Stimulated activated CD4-positive, alpha-beta T cell treated with anti-CD3 and anti-CD28 coated beads, Interleukin-12 subunit alpha, Interleukin-12 subunit beta, amount 100 ng/mL, for 24 hours (primary cell): ENCODE data around the gene PARS2.
A peak's percentile ranks its signal among the peaks of the same experiment; 100 is the strongest.
"Not testable (repeated sequence)": the region's sequence is repeated elsewhere in the genome, so short reads cannot be mapped to it uniquely, and the experiment has no call there.

Source experiments
- DNase-seq, 2 experiments: peaks; one replicate each; pipeline ENCODE4 v3.0.0-alpha.2; 2020; ENCODE audit warnings: low read depth in 2 of 2

PARS2 gene

DNA sequence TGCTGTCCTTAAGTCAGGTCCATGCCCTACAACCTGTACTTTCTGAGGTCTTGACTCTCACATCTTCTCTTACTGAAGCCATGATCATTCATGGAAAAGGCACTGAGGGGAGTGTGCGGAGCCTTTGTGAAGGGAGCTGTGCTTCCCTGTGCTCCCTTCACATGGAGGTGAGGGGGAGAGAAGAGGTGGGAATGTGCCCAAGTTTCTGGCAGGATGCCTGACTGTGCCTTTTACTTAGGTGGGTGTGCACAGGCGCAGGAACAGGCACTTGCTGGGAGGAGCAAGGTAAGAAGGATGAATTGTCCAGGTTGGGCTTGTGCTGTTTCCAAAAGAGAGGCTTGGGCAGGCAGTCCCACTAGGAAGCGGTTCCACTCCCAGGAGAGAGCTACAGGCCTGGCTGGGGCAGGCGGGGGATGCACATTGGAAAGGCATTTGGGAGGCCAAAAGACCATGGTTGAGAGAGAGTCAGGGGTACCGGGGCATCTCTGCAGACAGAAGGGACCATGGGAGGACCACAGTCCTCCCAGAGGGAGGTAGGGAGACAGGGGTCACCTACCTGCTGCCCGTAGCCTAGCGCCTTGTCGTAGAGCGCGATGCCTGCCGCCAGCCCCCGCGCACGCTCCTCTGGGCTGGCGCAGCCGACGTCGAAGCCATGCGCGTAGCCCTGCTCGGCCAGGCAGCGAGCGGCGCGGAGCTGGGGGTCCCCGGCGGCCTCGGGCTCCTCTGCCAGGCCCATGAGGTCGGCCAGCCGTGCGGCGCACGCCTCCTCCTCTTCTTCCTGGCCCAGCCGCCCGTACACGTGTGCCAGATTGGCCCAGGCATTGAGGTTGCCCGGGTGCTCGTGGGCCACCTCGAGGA lies 35.9 kb upstream of the PARS2 start:
- no peak for DNase-seq

DNA sequence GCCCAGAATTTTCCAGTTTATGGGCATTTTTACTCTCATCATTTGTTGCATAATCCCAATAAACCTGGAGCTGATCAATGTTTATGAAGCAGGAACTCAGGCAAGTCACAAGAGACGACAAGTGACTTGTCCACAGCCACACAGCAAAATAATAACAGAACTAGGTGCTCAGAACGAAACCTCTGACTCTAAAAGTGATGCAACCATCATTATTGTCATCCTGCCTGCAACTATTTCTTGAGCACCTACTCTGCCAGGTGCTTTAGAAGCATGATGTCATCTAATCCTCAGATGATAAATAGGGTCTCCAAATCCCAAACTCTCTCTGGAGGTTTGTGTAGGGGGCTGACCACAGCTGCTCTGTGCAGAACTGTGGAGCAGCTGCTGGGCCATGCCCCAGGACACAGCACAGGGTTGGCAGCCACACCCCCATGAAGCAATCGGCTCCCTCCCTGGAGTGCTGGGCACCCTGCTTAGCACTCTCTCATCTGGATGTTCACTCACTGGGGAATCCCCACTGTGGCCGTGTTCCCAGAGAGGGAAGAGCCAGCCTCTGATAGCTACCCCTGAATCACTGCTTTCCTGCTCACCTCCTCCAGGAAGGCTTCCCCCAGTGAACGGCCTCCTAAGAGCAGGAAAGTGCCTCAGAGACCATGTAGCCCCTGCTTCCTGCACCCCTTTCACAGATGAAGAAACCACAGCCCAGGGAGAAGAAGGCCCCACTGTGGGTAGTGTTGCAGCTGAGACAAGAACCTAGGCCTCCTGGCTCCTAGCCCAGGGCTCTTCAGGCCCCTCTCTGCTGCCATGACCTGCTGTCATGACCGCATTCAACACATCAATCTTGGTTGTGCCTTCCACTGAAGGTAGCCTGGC lies 34.7 kb upstream of the PARS2 start:
- DNase-seq, result peak; percentile 13 to 24

- DNase-seq, result no peak
Measured at GRCh38 chr1:54798206-54798605, 33.9 kb upstream of the PARS2 start.

DNA sequence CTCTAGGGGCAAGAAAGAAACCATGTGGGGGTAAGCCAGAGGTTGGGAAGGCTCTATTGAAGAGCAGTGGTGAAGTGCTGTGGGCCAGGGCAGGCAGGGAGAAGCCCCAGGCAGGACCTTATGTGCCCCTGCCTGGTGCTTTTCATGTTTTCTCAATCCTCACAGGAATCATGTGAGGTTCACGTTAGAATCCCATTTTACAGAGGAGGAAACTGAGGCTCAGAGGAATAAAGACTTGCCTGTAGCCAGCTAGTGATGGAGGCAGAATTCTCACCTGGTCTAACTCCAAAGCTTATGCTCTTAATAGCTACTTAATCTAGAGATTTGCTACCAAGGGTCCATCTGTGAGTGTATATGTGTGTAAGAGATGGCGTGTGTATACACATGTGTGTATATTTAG lies 32.6 kb upstream of the PARS2 start:
- DNase-seq, result no peak

GRCh38 chr1:54795841-54796468 lies 31.6 kb upstream of the PARS2 start:
- DNase-seq, result no peak

- no peak for DNase-seq
Measured at GRCh38 chr1:54795356-54795665, 31.0 kb upstream of the PARS2 start.

DNA sequence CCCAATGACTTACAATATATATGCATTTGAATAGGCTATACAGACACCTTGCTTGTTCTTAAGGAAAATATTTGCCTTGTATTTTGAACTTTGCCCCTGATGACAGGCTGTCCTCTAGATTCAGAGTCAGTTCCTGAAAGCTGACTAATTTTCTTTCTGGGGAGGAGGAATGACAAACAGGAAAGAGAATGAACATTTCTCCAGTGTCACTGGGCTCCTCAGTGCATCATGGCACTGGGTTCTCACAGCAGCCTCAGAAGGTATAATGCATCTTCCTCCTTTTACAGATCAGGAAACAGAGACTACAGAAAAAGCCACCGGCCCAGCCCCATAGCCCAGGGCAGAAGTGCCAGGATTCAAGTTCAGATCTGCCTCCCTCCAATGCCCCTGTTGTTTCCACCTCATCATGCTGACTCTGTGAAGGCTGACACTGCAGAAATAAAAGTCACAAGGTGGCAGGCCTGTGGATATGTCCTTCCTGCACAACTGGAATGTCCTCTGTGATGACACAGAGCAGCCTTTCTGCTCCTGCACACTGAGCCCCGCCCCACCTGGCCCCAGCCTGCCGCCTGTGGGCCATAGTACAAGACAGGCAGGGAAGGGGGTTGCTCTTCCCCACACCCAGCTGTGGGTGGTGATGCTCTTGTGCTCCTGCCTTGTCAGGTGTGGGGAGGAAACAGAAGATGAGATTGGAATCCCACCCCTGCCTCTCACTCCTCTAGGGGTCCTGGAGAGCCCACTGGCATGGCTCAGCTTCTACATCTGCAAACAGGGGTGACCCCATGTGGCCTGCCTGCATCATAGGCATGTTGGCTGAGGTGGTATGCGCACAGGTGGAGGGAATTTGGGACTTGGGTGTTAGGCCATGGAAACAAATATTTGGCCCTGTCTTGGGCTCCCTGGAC lies 30.4 kb upstream of the PARS2 start:
- DNase-seq, result no peak

GRCh38 chr1:54792686-54793282 lies 28.5 kb upstream of the PARS2 start:
- DNase-seq, result no peak

DNA sequence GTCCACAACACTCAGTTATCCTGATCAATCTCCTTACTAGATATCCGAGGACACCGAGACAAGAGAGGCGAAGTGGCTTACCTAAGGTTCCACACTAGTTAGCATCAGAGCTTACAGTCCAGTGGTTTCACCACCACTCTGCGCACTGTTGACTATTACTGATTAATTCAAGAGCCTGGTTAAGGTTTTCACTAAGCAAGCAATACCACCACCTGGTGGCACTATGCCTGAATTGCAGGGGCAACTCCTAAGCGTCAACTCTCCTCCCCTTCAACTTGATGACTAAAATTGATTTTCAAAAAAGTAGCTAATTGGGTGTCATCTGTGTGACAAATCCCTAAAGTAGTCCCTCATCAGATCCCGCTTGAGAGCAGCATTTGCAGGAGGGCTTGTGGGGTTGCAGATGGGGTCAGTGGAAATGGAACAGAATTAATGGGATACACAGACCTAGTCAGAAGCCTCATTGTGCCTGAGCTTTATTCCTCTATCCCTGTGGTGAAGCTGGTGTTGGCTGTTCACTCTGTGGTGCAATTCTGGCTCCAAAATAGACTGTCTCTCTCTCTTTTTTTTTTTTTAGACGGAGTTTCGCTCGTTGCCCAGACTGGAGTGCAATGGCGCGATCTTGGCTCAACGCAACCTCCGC lies 27.7 kb upstream of the PARS2 start:
- DNase-seq, result peak; percentile 24 to 72

GRCh38 chr1:54788459-54788858 lies 24.1 kb upstream of the PARS2 start:
- no peak for DNase-seq

- no peak for DNase-seq
Measured at GRCh38 chr1:54787604-54788003, 23.3 kb upstream of the PARS2 start.

- DNase-seq, result no peak
Measured at GRCh38 chr1:54786778-54787177, 22.5 kb upstream of the PARS2 start.

DNA sequence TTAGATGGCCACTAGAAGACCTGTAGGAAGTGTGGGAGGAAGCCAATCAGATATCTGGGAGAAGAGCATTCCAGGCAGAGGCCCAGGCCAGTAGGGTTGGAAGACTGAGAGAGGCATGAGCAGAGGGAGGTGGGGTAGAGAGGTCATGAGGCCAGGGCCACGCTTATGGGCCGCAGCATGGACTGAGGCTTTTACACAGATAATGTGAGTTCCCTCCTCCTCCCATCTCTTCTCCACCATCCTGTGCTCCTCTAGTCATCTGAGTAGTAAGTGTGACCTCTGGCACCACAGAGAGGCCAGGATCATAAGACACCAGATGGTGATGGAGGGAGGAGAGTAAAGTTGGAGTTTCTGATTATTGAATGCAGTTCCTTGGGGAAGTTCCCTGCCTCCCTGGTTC lies 19.7 kb upstream of the PARS2 start:
- no peak for DNase-seq

GRCh38 chr1:54782588-54782987 lies 18.3 kb upstream of the PARS2 start:
- no peak for DNase-seq

GRCh38 chr1:54782156-54782555 lies 17.8 kb upstream of the PARS2 start:
- no peak for DNase-seq

DNA sequence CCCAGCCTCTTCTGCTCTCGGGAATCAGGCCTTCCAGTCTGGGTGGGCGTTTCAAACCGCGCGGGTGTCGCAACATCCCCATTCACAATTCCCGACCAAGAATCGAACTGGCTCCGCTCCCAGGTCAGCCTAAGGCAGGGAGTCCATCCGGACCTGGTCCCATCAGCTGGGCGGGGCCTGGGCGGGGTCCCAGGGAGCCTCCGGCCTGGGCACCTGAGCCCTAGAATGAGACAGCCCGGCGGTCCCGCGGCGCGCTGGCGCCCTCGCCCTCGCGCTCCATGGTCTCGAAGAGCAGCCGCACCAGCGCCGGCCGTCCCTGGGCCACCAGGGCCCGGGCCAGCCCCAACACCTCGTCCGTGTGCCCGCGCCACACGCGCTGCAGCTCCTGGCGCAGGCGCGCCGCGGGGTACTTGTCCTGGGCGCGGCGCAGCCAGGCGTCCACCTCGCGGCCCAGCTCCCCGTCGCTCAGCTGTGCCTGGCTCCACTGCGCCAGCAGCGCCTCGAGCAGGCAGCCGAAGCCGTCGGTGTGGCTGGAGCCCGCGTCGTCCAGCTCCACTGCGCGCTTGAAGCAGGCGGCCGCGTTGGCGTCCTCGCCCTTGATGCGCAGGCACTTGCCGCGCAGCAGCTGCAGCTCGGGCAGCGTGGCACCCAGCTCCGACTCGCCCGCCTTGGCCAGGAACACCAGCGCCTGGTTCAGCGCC lies 16.9 kb upstream of the PARS2 start:
- DNase-seq, result no peak

DNA sequence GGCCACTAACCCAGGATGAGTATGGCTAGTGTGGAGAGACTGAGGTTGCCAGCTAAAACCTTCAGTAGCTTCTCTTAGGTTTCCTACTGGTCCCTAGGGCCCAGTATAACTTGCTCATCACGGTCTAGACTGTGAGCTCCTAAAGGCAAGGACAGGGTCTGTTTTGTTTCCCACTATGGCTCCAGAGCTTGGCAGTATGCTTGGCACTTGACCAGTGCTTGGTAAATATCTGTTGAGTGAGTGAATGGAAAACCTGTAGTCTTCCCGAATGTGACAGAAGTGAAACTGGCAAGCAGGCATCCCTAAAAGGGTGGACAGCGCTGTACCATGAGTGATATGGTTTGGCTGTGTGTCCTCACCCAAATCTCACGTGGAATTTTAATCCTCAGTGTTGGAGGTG lies 13.1 kb upstream of the PARS2 start:
- DNase-seq, result no peak

- no peak for DNase-seq
Measured at GRCh38 chr1:54777011-54777410, 12.7 kb upstream of the PARS2 start.

GRCh38 chr1:54775828-54776721 lies 11.8 kb upstream of the PARS2 start:
- DNase-seq, result not testable (repeated sequence)
